HG02943 (cell line): ENCODE results near the gene COL5A1.
"Not testable (repeated sequence)": the region's sequence is repeated elsewhere in the genome, so short reads cannot be mapped to it uniquely, and the experiment has no call there.

Experiments used
- ATAC-seq: cut with Tn5 transposase; IDR thresholded peaks from one replicate; pipeline ENCODE4 v1.9.1; 2021; ENCODE audit warnings: mild to moderate bottlenecking, low read depth, moderate library complexity; ENCODE audit not compliant: unreplicated experiment

Gene COL5A1

GRCh38 chr9:134670851-134671281 lies 29.3 kb downstream of the COL5A1 start:
- no peak for ATAC-seq

- no peak for ATAC-seq
These were observed 29.9 kb downstream of the COL5A1 start for GRCh38 chr9:134671341-134672113.

GRCh38 chr9:134676361-134676760 lies 34.8 kb downstream of the COL5A1 start:
- ATAC-seq, result no peak

GRCh38 chr9:134676886-134677285 lies 35.3 kb downstream of the COL5A1 start:
- ATAC-seq, result no peak

- ATAC-seq, result no peak
These were observed 36.1 kb downstream of the COL5A1 start for GRCh38 chr9:134677743-134678142.

- no peak for ATAC-seq
These were observed 36.6 kb downstream of the COL5A1 start for GRCh38 chr9:134678206-134678605.

- ATAC-seq, result no peak
These were observed 37.3 kb downstream of the COL5A1 start for GRCh38 chr9:134678666-134679443.

- ATAC-seq, result no peak
These were observed 38.2 kb downstream of the COL5A1 start for GRCh38 chr9:134679616-134680392.

- no peak for ATAC-seq
These were observed 38.9 kb downstream of the COL5A1 start for GRCh38 chr9:134680393-134681060.

GRCh38 chr9:134681061-134681661 lies 39.6 kb downstream of the COL5A1 start:
- no peak for ATAC-seq

- ATAC-seq, result no peak
These were observed 40.4 kb downstream of the COL5A1 start for GRCh38 chr9:134682026-134682425.

- ATAC-seq, result no peak
These were observed 41.2 kb downstream of the COL5A1 start for GRCh38 chr9:134682651-134683364.

GRCh38 chr9:134683714-134684374 lies 42.2 kb downstream of the COL5A1 start:
- no peak for ATAC-seq

- ATAC-seq, result no peak
These were observed 42.7 kb downstream of the COL5A1 start for GRCh38 chr9:134684375-134684723.

GRCh38 chr9:134684941-134685340 lies 43.3 kb downstream of the COL5A1 start:
- not testable (repeated sequence) for ATAC-seq

GRCh38 chr9:134685784-134686183 lies 44.2 kb downstream of the COL5A1 start:
- no peak for ATAC-seq

GRCh38 chr9:134686896-134687295 lies 45.3 kb downstream of the COL5A1 start:
- no peak for ATAC-seq

GRCh38 chr9:134687556-134687955 lies 46.0 kb downstream of the COL5A1 start:
- no peak for ATAC-seq

GRCh38 chr9:134688231-134688630 lies 46.6 kb downstream of the COL5A1 start:
- no peak for ATAC-seq
